ENCODE data around the gene SOAT1. TPM values are rescaled to one million over a fixed set of nuclear protein-coding genes. Genes with fewer than 3 reads are reported as not detected.
"Not testable (repeated sequence)": the region's sequence is repeated elsewhere in the genome, so short reads cannot be mapped to it uniquely, and the experiment has no call there.

SOAT1 gene
- total RNA-seq (20.8 and 28.9 TPM in 2 replicates), polyA plus RNA-seq (28.9 and 40.4 TPM in 2 replicates)

DNA sequence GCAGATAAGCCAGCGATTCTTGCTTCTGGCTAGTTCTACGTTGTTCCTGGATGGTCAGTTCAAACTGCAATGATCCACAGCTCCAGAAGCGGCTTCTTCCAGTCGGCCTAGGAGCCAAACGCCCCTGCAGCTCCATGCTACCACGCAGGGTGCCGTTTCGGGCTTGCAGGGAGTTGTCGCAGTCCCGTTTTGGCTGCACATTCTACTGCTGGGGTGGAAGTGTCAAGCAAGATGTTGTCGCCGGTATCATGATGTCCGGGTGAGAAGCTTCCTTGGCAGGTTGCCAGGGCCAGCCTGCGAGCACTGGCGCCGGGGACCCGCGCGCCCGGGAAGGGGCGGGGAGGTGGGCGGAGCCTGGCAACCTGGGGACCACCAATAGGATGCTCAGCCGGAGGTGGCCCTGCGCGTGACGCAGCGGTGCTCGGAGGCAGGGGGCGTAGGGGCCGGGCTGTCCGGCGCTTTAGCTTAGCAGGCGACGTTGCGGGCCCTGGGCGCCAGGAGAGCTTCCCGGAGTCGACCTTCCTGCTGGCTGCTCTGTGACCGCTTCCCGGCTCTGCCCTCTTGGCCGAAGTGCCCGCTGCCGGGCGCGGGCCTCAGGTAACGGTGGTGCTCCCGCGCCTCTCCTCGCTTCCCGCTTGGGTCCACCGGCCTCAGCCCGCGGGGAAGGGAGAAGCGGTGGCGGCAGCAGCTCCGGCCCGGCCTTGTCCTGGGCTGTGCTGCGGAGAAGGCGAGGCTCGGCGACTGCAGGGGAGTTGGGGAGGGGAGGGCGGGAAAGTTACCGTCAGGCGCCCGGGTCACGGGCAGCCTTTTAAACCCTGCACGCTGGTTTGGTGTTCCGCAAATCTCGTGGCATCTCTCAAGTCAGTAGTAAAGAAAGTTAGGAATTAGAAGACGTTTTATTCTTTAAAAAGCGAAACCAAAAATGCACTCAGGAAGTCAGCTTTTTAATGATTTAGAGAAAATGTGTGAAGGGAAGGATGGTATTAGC is at the start of gene SOAT1:
Gene SOAT1 (plus strand): TSS at position 458 of the 988 bp plus-strand sequence. CDS start 8,888 bp downstream, outside the sequence.
- H3K4me1 ChIP-seq (ENCODE audit: insufficient read depth) = peaks cover 18% of the 10 kb centered on the region
- no peaks in the 10 kb centered on the region for H3K27me3 ChIP-seq
- no peaks in the 10 kb centered on the region for H3K9me3 ChIP-seq (ENCODE audit: low read depth)
- peak within 1 kb of the TSS; percentile 76 for H3K4me2 ChIP-seq
- no peak for TF ChIP-seq EZH2phosphoT487 (IDR thresholded peaks at IDR 0.05; ENCODE audit: low read depth, severe bottlenecking, unreplicated experiment)
- TF ChIP-seq, protein P1, sequence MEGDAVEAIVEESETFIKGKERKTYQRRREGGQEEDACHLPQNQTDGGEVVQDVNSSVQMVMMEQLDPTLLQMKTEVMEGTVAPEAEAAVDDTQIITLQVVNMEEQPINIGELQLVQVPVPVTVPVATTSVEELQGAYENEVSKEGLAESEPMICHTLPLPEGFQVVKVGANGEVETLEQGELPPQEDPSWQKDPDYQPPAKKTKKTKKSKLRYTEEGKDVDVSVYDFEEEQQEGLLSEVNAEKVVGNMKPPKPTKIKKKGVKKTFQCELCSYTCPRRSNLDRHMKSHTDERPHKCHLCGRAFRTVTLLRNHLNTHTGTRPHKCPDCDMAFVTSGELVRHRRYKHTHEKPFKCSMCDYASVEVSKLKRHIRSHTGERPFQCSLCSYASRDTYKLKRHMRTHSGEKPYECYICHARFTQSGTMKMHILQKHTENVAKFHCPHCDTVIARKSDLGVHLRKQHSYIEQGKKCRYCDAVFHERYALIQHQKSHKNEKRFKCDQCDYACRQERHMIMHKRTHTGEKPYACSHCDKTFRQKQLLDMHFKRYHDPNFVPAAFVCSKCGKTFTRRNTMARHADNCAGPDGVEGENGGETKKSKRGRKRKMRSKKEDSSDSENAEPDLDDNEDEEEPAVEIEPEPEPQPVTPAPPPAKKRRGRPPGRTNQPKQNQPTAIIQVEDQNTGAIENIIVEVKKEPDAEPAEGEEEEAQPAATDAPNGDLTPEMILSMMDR (IDR thresholded peaks at IDR 0.05; ENCODE audit: poor library complexity) = peak; percentile 8
- peaks cover 38% of the 10 kb centered on the region for H3K79me2 ChIP-seq
- peak within 1 kb of the TSS; percentile 87 for H2AFZ ChIP-seq
- H3K27ac ChIP-seq = peak within 1 kb of the TSS; percentile 96
- no peaks in the 10 kb centered on the region for H3K9me2 ChIP-seq (replicated peaks; ENCODE audit: insufficient read depth)
- peaks cover 1% of the 10 kb centered on the region for H4K20me1 ChIP-seq (ENCODE audit: insufficient read depth, poor library complexity, severe bottlenecking)
- 2% methylated on average over 62 of the region's 71 CpGs for WGBS (ENCODE audit: low lambda C conversion rate, missing lambda C conversion rate)
- H3K4me3 ChIP-seq = peak within 1 kb of the TSS; percentile 75
- no peaks in the 10 kb centered on the region for H3K36me3 ChIP-seq (replicated peaks; ENCODE audit: insufficient read depth, low read depth)
- DNase-seq (ENCODE audit: low spot score) = peak; percentile 95

DNA sequence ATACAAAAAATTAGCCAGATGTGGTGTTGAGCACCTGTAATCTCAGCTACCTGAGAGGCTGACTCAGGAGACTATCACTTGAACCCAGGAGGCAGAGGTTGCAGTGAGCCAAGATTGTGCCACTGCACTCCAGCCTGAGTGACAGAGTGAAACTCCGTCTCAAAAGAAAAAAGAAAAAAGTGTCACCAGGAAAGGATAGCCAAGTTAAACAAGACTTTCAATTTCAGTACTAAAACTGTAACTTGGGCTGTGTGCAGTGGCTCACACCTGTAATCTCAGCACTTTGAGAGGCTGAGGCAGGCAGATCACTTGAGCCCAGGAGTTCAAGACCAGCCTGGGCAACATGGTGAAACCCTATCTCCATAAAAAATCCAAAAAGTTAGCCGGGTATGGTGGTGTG is 48.2 kb upstream of the SOAT1 start:
- H3K27me3 ChIP-seq; H3K27ac ChIP-seq; H3K4me3 ChIP-seq; H3K36me3 ChIP-seq (replicated peaks; ENCODE audit: insufficient read depth, low read depth); H3K79me2 ChIP-seq; H3K4me2 ChIP-seq; H3K9me2 ChIP-seq (replicated peaks; ENCODE audit: insufficient read depth); H2AFZ ChIP-seq; H3K4me1 ChIP-seq (ENCODE audit: insufficient read depth); H3K9me3 ChIP-seq (ENCODE audit: low read depth); H4K20me1 ChIP-seq (ENCODE audit: insufficient read depth, poor library complexity, severe bottlenecking); DNase-seq (ENCODE audit: low spot score): not testable (repeated sequence)
- WGBS (ENCODE audit: low lambda C conversion rate, missing lambda C conversion rate) = 90% methylated on average over 2 of the region's 2 CpGs

DNA sequence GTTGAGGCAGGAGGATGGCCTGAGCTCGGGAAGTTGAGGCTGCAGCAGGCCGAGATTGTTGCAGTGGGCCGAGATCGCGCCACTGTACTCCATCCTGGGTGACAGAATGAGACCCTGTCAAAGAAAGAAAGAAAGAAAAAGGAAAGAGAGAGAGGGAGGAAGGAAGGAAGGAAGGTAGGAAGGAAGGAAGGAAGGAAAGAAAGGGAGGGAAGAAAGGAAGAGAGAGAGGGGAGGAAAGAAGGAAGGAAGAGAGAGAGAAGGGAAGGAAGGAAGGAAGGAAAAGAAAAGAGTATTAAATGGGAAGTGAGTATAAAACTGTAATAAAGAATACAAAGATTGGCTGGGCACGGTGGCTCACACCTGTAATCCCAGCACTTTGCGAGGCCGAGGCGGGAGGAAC is 45.7 kb upstream of the SOAT1 start:
- Histone ChIP-seq H4K20me1 (ENCODE audit: insufficient read depth, poor library complexity, severe bottlenecking) (no peaks in the 10 kb centered on the region), H3K4me3 (no peak overlapping the region), H3K27ac (no peak overlapping the region), H3K79me2 (no peaks in the 10 kb centered on the region), H2AFZ (no peak overlapping the region), H3K36me3 (replicated peaks; ENCODE audit: insufficient read depth, low read depth) (no peaks in the 10 kb centered on the region), H3K4me1 (ENCODE audit: insufficient read depth) (no peaks in the 10 kb centered on the region), H3K9me3 (ENCODE audit: low read depth) (no peaks in the 10 kb centered on the region), H3K4me2 (no peak overlapping the region), H3K27me3 (no peaks in the 10 kb centered on the region), H3K9me2 (replicated peaks; ENCODE audit: insufficient read depth) (no peaks in the 10 kb centered on the region)
- TF ChIP-seq, protein P1 (IDR thresholded peaks at IDR 0.05; ENCODE audit: poor library complexity) = no peak
- no peak for TF ChIP-seq EZH2phosphoT487 (IDR thresholded peaks at IDR 0.05; ENCODE audit: low read depth, severe bottlenecking, unreplicated experiment)
- WGBS (ENCODE audit: low lambda C conversion rate, missing lambda C conversion rate) = 84% methylated on average over 9 of the region's 9 CpGs
- no peak for DNase-seq (ENCODE audit: low spot score)

DNA sequence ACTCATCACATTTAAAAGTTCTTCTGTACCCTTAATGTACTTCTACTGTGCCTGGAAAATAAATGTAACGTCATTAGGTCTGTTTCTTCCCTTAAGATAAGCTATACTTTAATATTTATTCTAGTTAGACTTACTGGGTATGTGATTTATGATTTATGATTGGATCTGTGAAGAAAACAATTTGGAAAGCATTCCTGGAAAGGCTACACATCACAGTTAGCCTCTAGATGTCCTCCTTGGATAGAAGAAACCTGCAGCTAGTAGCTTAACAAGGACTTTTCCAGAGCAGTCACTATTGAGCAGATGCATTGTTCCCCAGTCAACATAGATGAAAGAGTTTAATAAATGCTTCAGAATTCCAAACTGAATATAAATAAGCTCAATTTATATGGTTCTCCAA is 41.9 kb upstream of the SOAT1 start:
- TF ChIP-seq, protein P1 (IDR thresholded peaks at IDR 0.05; ENCODE audit: poor library complexity) = peak; percentile 65
- TF ChIP-seq EZH2phosphoT487 (IDR thresholded peaks at IDR 0.05; ENCODE audit: low read depth, severe bottlenecking, unreplicated experiment) = no peak
- Histone ChIP-seq H3K36me3 (replicated peaks; ENCODE audit: insufficient read depth, low read depth) (no peaks in the 10 kb centered on the region), H3K27me3 (no peaks in the 10 kb centered on the region), H3K4me3 (no peak overlapping the region), H3K27ac (no peak overlapping the region), H3K9me3 (ENCODE audit: low read depth) (no peaks in the 10 kb centered on the region), H2AFZ (no peak overlapping the region), H3K9me2 (replicated peaks; ENCODE audit: insufficient read depth) (no peaks in the 10 kb centered on the region), H3K4me2 (no peak overlapping the region), H3K79me2 (no peaks in the 10 kb centered on the region), H3K4me1 (ENCODE audit: insufficient read depth) (no peaks in the 10 kb centered on the region), H4K20me1 (ENCODE audit: insufficient read depth, poor library complexity, severe bottlenecking) (no peaks in the 10 kb centered on the region)
- 25% methylated on average over 1 of the region's 1 CpG for WGBS (ENCODE audit: low lambda C conversion rate, missing lambda C conversion rate)
- peak; percentile 51 for DNase-seq (ENCODE audit: low spot score)

All from hepatocyte (in vitro differentiated cells).